ENCODE data around the gene CEP68.
A peak's percentile ranks its signal among the peaks of the same experiment; 100 is the strongest.
"Not testable (repeated sequence)": the region's sequence is repeated elsewhere in the genome, so short reads cannot be mapped to it uniquely, and the experiment has no call there.

The CEP68 gene

GRCh38 chr2:65129826-65130663, 73.8 kb downstream of the CEP68 start, which contains the start of gene RAB1A:
RAB1A (minus strand) TSS chr2:65130106; CDS start chr2:65129915, 191 bp downstream.
- DNase-seq (ENCODE audit: low read depth in 2 of 2) = peak; percentile 97 to 99

GRCh38 chr2:65130664-65131175, 74.5 kb downstream of the CEP68 start:
- no peak for DNase-seq (ENCODE audit: low read depth in 2 of 2)

GRCh38 chr2:65132930-65133329, 76.7 kb downstream of the CEP68 start:
- not testable (repeated sequence) for DNase-seq (ENCODE audit: low read depth in 2 of 2)

GRCh38 chr2:65133626-65134025, 77.4 kb downstream of the CEP68 start:
- no peak for DNase-seq (ENCODE audit: low read depth in 2 of 2)

- DNase-seq (ENCODE audit: low read depth in 2 of 2) = no peak
These were observed 77.9 kb downstream of the CEP68 start for GRCh38 chr2:65134158-65134557.

GRCh38 chr2:65136253-65136652, 80.0 kb downstream of the CEP68 start:
- DNase-seq (ENCODE audit: low read depth in 2 of 2) = no peak

All from stimulated activated CD8-positive, alpha-beta memory T cell treated with anti-CD3 and anti-CD28 coated beads, Interleukin-2, amount 100 ng/mL, for 1 hour (primary cell).